Esophagus muscularis mucosa (tissue), 3 donors: ENCODE measurements around the gene ABCC3.

Source experiments
- POLR2A ChIP-seq: fragments of 450-650 bp; IDR thresholded peaks from one replicate; pipeline ENCODE4 v1.6.1; 2017; ENCODE audit warnings: antibody characterized with exemption, moderate library complexity, mild to moderate bottlenecking, low read depth
- TF ChIP-seq, protein P1 (sequence below), 3 experiments: fragments of 200-600 bp in 2 of 3; fragments of 450-650 bp in 1 of 3; sonication (generic) in 2 of 3; IDR thresholded peaks; one replicate each; pipeline ENCODE4 v1.5.1; 2017 to 2019; ENCODE audit warnings: antibody characterized with exemption in 3 of 3, mild to moderate bottlenecking in 2 of 3, moderate library complexity in 1 of 3

DNA sequence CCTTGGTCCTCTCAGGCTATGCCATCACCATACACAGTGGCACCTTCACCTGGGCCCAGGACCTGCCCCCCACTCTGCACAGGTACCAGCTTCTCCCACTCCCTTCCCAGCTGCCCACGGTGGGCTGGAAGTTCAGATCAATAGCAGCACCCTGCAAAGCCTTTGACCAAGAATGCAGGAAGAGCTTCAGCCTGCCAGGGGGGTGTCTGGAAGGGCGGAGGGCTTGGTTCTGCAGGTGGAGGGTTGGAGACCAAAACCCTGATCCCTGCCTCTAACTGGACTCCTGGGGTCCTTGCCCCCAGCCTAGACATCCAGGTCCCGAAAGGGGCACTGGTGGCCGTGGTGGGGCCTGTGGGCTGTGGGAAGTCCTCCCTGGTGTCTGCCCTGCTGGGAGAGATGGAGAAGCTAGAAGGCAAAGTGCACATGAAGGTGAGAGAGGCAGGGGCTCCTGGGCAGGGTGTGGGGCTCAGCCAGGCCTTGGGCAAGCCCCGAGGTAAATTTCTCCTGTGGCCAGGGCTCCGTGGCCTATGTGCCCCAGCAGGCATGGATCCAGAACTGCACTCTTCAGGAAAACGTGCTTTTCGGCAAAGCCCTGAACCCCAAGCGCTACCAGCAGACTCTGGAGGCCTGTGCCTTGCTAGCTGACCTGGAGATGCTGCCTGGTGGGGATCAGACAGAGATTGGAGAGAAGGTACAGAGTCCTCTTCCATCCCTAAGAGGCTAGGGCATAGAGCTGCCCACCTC, 34.3 kb downstream of the ABCC3 start:
- no peak for TF ChIP-seq POLR2A
- TF ChIP-seq, protein P1, sequence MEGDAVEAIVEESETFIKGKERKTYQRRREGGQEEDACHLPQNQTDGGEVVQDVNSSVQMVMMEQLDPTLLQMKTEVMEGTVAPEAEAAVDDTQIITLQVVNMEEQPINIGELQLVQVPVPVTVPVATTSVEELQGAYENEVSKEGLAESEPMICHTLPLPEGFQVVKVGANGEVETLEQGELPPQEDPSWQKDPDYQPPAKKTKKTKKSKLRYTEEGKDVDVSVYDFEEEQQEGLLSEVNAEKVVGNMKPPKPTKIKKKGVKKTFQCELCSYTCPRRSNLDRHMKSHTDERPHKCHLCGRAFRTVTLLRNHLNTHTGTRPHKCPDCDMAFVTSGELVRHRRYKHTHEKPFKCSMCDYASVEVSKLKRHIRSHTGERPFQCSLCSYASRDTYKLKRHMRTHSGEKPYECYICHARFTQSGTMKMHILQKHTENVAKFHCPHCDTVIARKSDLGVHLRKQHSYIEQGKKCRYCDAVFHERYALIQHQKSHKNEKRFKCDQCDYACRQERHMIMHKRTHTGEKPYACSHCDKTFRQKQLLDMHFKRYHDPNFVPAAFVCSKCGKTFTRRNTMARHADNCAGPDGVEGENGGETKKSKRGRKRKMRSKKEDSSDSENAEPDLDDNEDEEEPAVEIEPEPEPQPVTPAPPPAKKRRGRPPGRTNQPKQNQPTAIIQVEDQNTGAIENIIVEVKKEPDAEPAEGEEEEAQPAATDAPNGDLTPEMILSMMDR (IDR thresholded peaks at IDR 0.05) = no peak
